ENCODE measurements around the gene IGFL4.

Gene IGFL4

DNA sequence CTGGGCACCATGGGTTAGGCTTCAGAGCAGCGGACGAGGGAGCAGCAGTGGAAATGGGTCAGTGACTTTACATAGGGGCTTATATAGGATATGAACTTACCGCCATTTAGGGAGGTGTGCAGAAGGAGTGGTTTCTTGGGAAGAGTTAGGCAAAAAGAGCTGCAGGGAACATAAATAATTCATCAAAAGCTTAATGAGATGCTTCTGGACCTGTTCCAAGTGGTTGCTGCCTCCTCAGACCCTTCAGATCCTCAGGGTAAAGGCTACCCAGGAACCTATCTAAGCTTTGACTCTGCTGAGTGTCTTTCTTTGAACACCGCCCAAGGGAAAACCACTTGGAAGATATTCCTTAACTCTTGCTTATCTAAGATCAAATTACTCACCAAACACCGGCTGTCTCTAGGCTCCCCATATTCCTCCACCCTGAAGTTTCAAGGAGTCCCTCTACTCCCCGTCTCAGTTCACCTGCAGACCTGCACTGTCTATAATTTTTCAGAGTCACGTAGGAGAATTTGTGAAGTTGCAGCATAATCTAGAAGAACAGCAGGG, at the start of gene IGFL4:
TSS of gene IGFL4 (minus strand) at position 51 of the 549 bp plus-strand sequence. CDS start at position 11, 40 bp downstream.
- DNase-seq = peak; percentile 42

DNA sequence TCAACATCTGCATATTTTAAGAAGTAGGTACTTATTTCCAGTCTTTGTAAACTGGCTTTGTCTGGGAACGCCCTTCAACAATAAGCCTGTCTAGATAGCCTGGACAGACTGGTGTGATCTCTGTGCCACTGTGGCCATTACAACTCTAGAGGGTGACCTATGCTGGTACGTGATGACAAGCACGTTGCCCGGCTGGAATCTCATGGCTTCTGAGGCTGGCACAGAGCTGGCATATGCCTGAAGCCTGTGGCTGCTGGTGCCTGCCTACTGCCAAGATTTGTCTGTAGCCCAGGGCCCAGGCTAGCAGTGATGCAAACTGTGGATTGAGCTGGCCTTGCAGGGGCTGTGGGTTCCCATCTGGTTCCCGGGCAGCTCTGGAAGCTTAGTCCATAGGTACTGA, 49.6 kb upstream of the IGFL4 start:
- DNase-seq = no peak

DNA sequence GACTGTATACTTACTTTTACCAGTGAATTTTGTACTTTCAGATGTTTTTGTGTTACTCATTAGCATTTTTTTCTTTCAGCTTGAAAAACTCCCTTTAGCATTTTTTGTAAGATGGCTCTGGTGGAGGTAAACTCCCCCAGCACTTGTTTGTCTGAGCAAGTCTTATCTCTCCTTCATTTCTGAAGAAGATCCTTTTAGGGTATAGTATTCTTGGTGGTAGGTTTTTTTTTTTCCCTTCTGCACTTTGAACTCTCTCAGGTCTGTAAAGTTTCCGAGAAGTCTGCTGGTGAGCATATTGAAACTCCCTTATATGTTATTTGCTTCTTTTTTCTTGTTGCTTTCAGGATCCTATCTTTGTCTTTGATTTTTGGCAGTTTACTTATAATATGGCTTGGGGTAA, 48.6 kb upstream of the IGFL4 start:
- DNase-seq = no peak

DNA sequence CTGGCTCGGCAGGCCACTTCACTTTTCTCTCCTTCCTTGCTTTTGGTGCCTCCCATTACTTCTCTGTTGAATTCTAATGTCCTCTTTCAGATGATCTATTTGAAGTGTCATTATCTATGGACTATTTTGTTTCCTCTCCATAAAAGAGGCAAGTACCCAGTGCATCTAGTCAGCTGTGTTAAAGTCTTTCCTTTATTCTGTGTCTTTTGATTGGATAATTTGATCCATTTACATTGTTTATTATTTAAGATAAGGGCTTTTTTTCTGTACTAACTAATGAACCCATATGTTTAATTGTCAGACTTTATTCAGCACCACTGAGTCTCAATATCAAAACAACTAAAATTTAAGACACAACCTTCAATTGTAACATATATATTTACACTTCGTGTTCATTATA, 47.3 kb upstream of the IGFL4 start:
- no peak for DNase-seq

DNA sequence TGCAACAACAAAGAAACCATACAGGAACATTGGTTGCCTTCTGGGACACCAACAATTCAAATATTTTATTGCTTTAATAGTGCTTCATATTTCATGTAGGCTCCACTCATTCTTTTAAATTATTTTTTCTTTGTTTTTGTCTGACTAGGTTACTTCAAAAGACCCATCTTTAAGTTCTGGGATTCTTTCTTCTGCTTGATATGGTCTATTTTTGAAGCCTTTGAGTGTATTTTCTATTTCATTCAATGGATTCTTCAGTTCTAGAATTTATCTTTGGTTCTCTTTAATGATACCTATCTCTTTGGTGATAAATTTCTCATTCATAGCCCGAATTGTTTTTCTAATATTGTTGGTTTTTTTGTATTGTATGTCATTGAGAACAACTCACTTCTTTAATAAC, 45.1 kb upstream of the IGFL4 start:
- no peak for DNase-seq

DNA sequence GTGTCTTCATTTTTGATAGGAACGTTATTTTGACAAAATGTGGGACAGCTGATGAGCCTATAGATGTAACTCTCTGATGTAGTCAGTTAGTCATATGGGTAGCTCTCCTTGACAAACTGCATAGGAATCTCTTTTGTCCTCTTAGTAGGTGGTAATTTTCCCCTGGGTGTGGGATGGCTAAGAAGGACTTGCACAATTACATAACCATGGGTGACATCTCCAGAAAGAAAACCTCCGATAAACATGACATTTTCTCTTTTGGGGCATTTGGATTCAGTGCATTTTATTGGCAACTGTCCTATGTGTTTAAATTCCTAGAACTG, 41.9 kb upstream of the IGFL4 start:
- DNase-seq = no peak

DNA sequence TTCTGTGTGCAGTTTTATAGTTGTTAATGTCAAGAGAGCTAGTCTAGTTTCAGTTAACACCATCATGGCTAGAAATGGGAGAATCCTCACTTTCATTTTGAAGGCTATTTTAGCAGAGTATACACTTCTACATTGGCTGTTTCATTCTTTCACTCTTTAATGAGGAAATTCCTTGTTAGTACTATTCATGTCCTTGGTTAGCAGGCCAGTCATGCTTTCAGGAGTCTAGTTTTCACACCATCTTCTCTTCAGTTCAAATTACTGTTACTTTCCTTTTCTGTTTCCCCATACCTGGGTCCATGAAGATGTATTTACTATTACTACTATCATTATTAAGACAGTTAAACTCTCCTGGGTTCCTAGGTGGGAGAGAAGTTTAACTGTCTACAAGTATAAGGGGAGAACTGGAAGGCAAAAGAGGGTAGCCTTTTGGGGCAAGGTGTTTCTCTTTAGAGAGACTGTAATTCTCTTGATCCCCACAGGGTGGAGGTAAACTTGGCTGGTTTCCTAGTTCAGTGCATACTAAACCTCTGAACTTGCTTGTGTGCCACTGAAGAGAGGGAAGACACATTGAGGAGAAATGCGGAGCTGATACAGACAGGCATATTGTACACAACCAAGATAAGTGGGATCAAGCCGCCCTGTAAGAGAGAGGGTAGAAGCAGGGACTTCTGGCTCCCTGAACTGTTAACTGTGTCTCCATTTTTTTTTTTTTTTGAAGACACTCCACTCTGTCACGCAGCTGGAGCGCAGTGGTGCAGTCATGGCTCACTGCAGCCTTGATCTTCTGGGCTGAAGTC, 41.3 kb upstream of the IGFL4 start:
- peak; percentile 49 for DNase-seq

DNA sequence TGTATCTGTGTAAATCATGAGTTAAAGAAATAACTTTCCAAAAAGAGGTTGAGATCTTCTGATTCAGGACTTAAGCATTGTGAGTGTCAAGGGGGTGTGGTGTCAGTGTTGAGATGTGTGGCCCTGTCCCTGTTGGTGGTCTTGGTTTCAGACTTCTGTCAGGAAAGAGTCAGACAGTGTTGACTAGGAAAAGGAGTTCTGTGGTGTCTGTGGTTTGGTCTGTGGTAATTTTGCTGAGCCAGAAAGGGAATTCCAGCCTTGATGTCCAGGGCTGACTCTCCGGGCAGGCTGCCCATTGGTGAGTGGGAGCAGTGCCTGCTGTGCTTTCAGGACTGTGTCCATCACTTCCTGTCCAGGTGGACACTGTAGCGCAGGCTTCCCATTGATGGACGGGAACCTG, 39.8 kb upstream of the IGFL4 start:
- DNase-seq = no peak

DNA sequence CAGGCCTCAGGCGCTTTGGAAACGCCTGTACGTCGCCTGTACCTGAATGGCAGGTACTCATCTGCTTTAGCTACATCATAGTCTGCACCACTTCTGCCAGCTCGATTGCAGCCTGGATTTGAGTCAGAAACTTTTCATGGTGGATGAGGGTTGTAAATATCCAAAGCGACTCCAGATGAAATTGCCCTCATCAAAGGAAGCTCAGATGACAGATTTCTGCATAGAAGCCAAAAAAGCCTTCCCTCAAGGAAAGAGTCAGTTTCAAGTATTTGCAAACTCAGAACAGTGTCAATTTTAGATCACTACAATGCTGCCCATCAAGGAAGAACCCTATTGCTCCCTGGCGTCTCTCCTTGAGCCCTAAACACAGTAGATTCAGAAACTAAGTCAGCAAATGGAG, 38.8 kb upstream of the IGFL4 start:
- DNase-seq = no peak

DNA sequence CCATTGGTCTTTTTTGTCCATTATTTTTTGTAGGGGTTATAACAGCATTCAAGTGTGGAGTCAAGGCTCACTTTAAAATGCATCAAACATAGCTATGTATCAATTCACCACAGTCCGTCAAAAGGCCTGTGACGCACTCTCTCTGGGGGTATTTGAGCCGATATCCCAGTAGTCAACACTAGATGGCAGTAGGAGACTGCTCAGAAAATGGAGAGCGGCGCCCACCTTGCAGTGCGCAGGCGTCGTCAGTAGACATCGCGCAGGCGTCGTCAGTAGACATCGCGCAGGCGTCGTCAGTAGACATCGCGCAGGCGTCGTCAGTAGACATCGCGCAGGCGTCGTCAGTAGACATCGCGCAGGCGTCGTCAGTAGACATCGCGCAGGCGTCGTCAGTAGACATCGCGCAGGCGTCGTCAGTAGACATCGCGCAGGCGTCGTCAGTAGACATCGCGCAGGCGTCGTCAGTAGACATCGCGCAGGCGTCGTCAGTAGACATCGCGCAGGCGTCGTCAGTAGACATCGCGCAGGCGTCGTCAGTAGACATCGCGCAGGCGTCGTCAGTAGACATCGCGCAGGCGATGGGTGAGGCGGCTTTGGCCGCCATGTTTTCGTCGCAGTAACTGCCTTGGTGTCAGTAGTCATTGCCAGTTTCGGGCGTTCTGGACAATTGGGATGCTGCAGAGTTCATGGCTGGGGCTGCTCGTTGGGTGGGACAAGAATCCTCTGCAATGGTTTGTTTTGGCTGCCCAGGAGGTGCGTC, 38.0 kb upstream of the IGFL4 start:
- peak; percentile 20 for DNase-seq

DNA sequence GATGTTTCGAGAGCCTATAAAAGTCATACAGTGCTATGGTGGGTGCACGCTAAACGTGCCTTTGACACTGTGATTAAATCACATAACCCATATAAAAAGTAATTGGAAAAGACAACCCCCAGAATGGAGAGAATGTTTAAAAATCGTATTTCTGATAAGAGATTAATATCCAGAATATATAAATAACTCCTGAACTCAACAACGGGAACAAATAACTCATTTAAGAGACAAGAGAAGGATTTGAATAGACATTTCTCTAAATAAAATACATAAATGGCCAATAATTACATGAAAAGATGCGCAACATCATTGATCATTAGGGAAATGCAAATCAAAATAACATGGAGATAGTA, 37.0 kb upstream of the IGFL4 start:
- DNase-seq = no peak

DNA sequence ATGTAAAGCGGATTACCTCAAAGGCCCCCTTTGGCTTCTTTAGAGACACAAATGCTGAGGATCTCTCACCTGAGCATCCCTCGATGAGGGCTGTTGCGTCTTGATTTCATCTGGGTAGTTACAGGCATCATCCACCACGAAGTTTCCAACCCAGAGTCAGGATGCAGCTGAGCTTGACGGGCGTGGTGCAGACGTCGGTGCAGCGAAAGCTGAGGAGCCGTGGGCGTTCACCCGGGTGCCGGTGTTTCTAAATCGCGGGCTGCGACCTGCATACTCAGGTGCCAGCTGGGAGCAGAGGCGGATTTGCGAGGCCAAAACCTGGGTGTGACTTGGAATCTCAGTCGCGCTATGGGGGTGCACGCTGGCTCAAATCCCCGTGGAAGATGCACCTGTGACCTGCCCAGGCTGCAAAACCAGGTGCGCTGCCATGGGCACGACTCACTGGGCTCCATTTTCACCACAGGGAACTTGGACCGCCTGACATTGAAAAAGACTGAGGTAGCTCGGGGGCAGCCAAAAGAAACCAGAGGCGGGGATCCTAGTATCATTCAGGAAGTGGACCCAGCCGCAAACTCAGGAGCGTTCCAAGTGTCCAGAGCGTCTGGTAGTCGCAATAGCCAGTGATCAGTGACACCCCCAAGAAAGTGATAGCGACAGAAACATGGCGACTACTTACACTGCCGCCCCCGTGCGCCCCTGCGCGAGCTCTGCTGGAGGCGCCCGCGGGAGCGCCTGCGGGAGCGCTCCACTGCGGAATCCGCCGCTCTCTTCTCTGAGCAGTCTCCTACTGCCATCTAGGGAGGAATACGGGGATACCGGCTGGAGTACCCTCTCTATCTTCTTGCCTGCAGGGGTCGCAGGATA, 36.4 kb upstream of the IGFL4 start:
- peak; percentile 88 for DNase-seq

DNA sequence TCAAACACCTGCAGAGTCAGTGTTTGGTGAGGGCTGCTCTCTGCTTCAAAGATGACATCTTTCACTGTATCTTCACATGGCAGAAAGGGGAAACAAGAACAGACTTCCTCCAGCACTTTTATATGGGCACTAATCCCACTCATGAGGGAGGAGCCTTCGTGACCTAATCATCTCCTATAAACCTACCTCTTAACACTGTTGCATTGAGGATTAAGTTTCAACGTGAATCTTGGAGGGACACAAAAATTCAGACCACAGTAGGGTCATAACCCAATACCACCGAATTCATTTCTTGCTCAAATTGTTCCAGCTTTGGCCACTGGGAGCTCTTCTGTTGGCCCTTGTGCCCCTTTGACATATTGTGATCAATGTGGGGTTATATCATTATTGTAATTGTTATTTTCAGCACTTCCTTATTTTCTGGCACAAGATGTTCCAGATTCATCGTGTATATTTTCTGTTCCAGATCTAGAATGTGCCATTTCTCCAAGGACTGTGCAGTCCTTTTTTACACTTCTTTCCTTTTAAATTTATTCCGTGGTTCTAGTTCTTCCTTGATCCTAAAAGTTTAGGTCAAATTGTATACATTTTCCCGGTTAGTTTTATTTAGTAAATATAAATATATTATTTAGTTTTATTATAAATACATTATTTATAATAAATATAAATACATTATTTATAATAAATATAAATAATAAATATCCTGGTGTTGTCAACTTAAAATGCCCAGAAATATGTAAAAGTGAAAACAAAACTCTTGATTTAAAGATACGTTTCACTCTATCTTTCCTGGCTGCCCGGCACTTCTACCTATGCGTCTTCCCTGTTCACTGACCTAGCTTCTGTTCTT, 35.5 kb upstream of the IGFL4 start:
- DNase-seq = no peak

DNA sequence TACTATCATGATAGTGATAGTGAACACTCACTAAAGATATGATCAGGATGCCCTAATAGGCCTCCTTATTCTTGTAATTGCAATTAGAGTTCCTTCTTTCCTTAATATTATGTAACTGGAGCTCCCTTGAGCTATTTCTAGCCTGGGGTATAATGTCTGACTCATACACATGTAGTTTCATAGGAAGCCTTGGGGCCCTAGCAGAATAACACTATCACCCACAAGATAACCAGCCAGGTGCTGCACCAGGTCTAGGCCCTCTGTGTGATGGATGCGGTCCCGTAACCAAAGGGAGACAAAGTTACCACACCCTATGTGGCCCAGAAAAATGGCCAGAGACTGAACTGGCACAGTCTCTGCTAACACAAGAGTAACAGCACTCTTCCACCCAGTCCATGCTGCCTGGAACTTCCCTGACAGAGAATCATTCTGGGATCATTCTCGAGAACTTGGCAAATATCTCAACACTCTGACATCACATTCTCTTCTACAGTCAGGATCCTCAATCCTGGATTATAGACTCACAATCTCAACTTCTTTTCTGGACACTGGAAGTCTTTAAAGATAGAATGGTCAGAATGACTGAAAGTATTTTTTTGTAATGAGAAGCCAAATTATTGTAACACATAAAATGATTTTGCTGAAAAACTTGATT, 32.6 kb upstream of the IGFL4 start:
- no peak for DNase-seq

DNA sequence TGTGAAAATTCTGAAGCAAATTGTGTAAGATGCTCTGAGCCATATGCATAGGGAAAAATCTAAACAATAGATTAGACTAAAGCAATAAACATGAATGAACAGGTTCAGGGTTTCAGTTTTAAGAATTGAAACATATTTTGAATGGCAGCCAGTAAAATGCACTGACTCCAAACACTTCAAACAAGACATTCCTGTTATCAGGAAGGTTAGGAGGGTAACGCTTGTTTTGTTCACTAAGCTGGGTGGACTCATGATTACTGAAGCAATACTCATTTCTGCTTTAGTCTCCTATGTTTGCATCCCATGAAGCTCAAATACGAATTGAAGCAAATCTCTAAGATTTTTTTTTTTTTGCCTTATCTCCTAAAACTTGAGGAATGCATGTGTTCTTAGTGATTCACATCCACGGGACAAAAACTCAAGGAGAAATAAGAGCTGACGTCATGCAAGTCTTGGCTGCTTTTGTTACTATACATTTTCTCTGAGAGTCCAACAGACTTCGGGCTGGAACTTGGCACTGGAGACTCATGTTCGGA, 29.1 kb upstream of the IGFL4 start:
- no peak for DNase-seq

DNA sequence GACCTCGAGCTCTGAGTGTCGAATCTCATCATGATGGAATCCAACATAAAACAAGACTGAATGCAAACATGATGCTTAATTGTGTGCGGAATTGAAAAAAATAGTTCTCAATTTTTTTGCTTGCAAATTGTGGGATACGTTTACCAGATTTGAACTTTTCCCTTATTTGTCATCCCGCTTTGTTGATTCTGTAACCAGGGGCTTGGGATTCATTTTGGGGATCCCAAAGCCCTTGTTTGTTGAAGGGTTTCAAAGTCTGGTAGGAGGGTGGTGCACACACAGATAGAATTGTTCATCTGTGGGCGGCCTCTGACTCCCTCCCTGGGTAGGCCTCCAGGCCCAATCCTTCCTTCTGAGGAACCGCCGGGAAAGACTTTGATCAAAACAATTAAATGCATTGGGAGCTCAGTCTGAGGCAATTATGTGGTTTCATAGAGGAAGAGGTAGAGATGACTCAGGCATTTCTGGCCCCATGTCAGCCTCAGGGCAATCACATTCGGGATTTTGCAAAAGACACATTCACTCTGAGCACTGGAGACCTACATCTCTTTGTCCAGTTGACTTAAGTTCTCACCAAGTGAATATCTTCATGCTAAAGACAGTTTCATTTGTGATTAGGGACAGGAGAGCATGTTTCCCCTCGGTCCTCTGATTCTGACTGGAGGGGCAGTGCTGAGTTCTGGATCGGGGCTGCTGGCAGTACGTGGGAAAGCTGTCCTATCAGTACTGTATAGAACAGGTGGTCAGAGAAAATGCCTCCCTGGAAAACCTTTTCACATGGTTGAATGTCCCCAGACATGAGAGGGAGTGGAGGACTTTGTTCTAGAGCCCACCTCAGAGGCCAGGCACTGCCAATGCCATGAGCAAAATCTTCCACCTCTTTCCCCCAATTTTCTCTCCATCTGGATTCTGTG, 27.8 kb upstream of the IGFL4 start:
- DNase-seq = no peak

DNA sequence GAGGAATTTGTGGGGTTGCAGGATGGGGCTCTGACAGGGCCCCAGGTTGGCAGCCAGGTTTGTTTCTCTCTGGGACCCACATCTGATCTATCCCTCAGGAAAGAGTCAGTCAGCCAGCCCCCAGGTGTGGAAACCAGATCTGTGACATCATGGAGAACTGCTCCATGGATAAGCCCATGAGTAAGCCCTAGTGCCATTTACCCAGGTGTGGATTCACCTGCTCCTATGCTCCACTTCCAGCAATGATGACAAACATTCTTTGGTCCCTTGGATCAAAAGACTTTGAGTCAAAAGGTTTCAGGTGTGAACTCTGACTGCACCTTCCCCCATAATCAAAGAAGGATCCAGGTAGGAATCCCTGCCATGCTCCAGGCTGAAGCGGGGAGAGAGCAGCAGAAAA, 26.9 kb upstream of the IGFL4 start:
- DNase-seq = no peak

DNA sequence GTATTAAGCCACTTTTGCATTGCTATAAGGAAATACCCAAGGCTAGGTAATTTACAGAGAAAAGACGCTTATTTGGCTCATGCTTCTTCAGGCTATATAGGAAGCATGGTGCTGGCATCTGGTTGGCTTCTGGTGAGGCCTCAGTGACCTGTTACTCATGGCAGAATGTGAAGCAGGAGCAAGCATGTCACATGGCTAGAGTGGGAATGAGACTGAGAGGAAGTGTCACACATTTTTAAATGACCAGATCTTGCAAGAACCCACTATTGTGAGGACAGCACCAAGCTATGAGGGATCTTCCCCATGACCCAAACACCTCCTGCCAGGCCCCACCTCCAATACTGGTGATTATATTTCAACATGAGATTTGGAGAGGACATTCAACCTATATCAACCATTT, 25.7 kb upstream of the IGFL4 start:
- no peak for DNase-seq

DNA sequence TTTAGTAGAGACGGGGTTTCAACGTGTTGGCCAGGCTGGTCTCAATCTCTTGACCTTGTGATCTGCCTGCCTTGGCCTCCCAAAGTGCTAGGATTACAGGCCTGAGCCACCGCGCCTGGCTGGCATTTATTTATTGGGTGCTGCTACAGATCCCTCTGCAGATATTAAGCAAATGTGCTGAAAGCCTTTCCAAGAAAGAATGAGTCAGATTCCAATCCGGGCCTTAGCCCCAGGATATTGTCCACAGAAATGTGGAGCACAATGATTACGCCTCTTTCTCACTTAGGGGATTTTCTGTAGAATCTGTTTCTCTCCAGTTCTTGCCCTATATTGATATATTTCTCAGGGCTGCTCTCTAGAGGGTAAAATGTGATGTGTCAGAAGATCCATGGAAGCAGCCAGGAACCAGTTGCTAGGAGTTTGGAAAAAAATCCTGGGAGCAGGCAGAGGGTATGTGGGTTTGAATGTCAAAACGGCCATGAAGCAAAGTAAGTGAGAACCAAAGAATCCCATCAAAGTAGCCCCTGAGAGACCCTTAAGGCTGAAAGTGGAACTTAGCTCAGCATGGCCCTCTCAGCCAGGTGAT, 24.8 kb upstream of the IGFL4 start:
- no peak for DNase-seq

DNA sequence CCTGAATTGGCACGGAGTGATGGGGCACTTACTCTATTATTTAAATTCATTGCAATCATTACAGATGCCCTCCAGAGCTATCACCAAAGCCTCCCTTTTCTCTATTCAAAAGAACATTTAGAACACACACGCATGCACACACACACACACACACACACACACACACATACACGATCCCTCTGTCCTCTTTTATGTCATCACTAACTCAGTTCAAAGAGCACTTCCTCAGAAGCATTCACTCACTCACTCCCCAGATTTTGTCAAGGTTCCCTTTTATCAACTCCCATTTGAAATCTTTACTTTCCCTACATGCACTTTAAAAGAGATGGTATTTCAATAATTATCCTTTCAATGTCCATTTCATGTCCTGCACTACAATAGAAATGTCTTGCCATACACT, 22.4 kb upstream of the IGFL4 start:
- no peak for DNase-seq
